ENCODE measurements around the gene FOXP1.

DNA sequence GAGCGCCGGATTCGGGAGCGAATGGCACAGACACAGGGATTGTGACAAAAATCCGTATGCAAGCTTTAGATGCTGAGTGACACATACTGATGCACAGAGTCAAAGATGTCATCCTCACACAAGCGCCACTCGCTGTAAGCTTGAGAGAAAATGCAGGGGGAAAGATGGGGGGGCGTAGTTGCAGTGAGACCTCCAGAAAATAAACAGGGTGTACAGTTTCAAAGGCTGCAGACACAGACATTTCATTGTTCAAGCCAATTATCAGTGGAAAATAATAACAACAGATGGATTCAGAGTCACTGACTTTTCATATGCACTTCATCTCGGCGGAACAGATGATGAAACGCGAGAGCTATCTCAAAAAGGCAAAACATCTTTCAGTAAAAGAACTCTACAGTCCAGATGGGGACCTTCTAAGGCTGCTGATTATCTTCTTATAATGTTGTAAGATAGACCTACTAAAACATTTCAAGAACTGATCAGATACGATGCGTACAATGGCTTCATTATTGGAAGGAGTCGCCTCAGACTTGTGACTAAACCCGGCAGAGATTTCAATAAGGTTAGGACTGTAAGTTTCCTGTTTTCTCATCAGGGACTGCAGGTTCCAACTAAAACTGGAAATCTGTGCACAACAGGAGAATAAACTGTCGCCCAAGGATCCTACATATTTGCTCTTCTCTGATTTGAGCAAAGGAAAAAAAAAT lies 275.4 kb downstream of the FOXP1 start:
- TF ChIP-seq, protein P1, sequence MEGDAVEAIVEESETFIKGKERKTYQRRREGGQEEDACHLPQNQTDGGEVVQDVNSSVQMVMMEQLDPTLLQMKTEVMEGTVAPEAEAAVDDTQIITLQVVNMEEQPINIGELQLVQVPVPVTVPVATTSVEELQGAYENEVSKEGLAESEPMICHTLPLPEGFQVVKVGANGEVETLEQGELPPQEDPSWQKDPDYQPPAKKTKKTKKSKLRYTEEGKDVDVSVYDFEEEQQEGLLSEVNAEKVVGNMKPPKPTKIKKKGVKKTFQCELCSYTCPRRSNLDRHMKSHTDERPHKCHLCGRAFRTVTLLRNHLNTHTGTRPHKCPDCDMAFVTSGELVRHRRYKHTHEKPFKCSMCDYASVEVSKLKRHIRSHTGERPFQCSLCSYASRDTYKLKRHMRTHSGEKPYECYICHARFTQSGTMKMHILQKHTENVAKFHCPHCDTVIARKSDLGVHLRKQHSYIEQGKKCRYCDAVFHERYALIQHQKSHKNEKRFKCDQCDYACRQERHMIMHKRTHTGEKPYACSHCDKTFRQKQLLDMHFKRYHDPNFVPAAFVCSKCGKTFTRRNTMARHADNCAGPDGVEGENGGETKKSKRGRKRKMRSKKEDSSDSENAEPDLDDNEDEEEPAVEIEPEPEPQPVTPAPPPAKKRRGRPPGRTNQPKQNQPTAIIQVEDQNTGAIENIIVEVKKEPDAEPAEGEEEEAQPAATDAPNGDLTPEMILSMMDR (IDR thresholded peaks at IDR 0.05) = no peak
- TF ChIP-seq POLR2AphosphoS5 (IDR thresholded peaks at IDR 0.05) = no peak

Measured in esophagus muscularis mucosa (tissue), 3 donors.